DMS79 treated with DMSO at 0.1 percent for 48 hours (cell line): Measurements from ENCODE around the gene E2F3.

Experiments used
- DNase-seq: peaks from one replicate; lab custom pipeline; 2025; lab: John Stamatoyannopoulos, UW

E2F3 gene

GRCh38 chr6:20401205-20402091 is at the start of gene E2F3:
TSS of gene E2F3 (plus strand) at chr6:20401879. CDS start at chr6:20402233, 354 bp downstream.
- peak; percentile 99 for DNase-seq

GRCh38 chr6:20352346-20352745 is 49.3 kb upstream of the E2F3 start:
- DNase-seq = no peak

- no peak for DNase-seq
Observed at GRCh38 chr6:20353134-20353533, 48.5 kb upstream of the E2F3 start.

GRCh38 chr6:20354366-20354765 is 47.3 kb upstream of the E2F3 start:
- DNase-seq = no peak

GRCh38 chr6:20360471-20361119 is 41.1 kb upstream of the E2F3 start:
- no peak for DNase-seq

- DNase-seq = no peak
Observed at GRCh38 chr6:20362623-20363022, 39.1 kb upstream of the E2F3 start.

- DNase-seq = no peak
Observed at GRCh38 chr6:20364327-20364726, 37.4 kb upstream of the E2F3 start.

- no peak for DNase-seq
Observed at GRCh38 chr6:20365456-20365855, 36.2 kb upstream of the E2F3 start.

GRCh38 chr6:20366082-20366830 is 35.4 kb upstream of the E2F3 start:
- no peak for DNase-seq

GRCh38 chr6:20367743-20368485 is 33.8 kb upstream of the E2F3 start:
- DNase-seq = no peak

- no peak for DNase-seq
Observed at GRCh38 chr6:20370393-20370792, 31.3 kb upstream of the E2F3 start.

GRCh38 chr6:20370801-20371200 is 30.9 kb upstream of the E2F3 start:
- no peak for DNase-seq

- DNase-seq = no peak
Observed at GRCh38 chr6:20375436-20375835, 26.2 kb upstream of the E2F3 start.

GRCh38 chr6:20377623-20378265 is 23.9 kb upstream of the E2F3 start:
- peak; percentile 22 for DNase-seq

GRCh38 chr6:20379231-20379630 is 22.4 kb upstream of the E2F3 start:
- DNase-seq = no peak

- DNase-seq = no peak
Observed at GRCh38 chr6:20386218-20386617, 15.5 kb upstream of the E2F3 start.

GRCh38 chr6:20389066-20389465 is 12.6 kb upstream of the E2F3 start:
- no peak for DNase-seq

- DNase-seq = no peak
Observed at GRCh38 chr6:20393297-20393696, 8.4 kb upstream of the E2F3 start.

- DNase-seq = no peak
Observed at GRCh38 chr6:20399518-20399917, 2.2 kb upstream of the E2F3 start.

GRCh38 chr6:20400456-20401204 is 1.0 kb upstream of the E2F3 start:
- peak; percentile 42 for DNase-seq

GRCh38 chr6:20402092-20402341 is 338 bp downstream of the E2F3 start:
- DNase-seq = peak; percentile 61
